Measurements from ENCODE around the gene MEF2B.
A peak's percentile ranks its signal among the peaks of the same experiment; 100 is the strongest.
"Not testable (repeated sequence)": the region's sequence is repeated elsewhere in the genome, so short reads cannot be mapped to it uniquely, and the experiment has no call there.

The MEF2B gene

GRCh38 chr19:19145281-19145680 is 24.8 kb downstream of the MEF2B start:
- Mint-ChIP-seq H3K27me3 (no peaks in the 10 kb centered on the region), H3K36me3 (ENCODE audit: insufficient read depth) (peaks cover 15% of the 10 kb centered on the region), H3K27ac (ENCODE audit: low read depth) (peak overlapping the region; percentile 65), H3K4me3 (no peak overlapping the region), H3K9me3 (no peaks in the 10 kb centered on the region), H3K4me1 (no peaks in the 10 kb centered on the region)
- no peak for DNase-seq (ENCODE audit: low spot score in 2 of 2)
- ATAC-seq (replicated peaks; ENCODE audit: extremely low read depth, poor library complexity, severe bottlenecking): no peak

DNA sequence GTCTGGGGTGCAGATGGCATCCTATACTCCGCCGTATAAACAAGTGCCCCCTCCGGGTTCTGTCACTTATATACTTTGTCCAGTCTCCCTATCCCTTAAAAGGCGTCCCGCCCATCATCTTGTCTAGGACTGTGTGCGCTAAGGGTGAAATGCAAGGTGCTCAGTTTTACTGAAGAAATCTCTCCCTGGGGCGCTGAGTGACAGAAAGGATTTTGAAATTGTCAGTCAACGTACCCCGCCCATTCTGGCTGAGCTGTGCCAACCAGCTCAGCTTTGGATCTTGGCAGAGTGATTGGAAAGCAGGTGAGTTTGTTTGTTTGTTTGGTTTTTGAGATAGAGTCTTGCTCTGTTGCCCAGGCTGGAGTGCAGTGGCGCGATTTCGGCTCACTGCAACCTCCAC is 27.7 kb downstream of the MEF2B start:
- DNase-seq (ENCODE audit: low spot score in 2 of 2) (no peak), ATAC-seq (replicated peaks; ENCODE audit: extremely low read depth, poor library complexity, severe bottlenecking) (no peak)
- Mint-ChIP-seq H3K27me3 (no peaks in the 10 kb centered on the region), H3K4me3 (no peak overlapping the region), H3K4me1 (peaks cover 25% of the 10 kb centered on the region), H3K27ac (ENCODE audit: low read depth) (no peak overlapping the region), H3K9me3 (no peaks in the 10 kb centered on the region), H3K36me3 (ENCODE audit: insufficient read depth) (peaks cover 18% of the 10 kb centered on the region)

- peaks cover 13% of the 10 kb centered on the region for H3K36me3 Mint-ChIP-seq (ENCODE audit: insufficient read depth)
- H3K9me3 Mint-ChIP-seq: no peaks in the 10 kb centered on the region
- H3K27me3 Mint-ChIP-seq: no peaks in the 10 kb centered on the region
- ATAC-seq (replicated peaks; ENCODE audit: extremely low read depth, poor library complexity, severe bottlenecking) (no peak), DNase-seq (ENCODE audit: low spot score in 2 of 2) (no peak)
- no peak overlapping the region for H3K4me3 Mint-ChIP-seq
- peaks cover 32% of the 10 kb centered on the region for H3K4me1 Mint-ChIP-seq
- no peak overlapping the region for H3K27ac Mint-ChIP-seq (ENCODE audit: low read depth)
Observed at GRCh38 chr19:19140476-19140875, 29.6 kb downstream of the MEF2B start.

DNA sequence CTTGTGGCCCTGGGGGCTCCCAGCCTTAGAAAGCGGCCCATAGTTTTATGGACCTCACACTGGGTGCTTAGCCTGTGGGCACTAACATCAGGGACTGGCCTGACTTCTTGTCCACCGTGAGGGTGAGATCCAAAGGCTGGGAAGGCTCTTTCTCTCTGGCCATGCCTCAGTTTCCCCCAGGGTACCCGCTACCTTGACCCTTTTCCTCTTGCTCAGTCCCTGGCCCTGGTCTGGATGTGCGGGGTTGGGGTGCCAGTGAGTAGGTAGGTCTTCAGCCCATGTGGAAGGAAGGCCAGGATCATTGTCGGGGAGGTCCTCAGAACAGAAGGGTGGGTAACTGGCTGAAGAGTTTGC is 30.2 kb downstream of the MEF2B start:
- Mint-ChIP-seq H3K36me3 (ENCODE audit: insufficient read depth) (peaks cover 12% of the 10 kb centered on the region), H3K27ac (ENCODE audit: low read depth) (peak overlapping the region; percentile 29), H3K27me3 (no peaks in the 10 kb centered on the region), H3K4me1 (peaks cover 37% of the 10 kb centered on the region), H3K4me3 (no peak overlapping the region), H3K9me3 (no peaks in the 10 kb centered on the region)
- ATAC-seq (replicated peaks; ENCODE audit: extremely low read depth, poor library complexity, severe bottlenecking) (no peak), DNase-seq (ENCODE audit: low spot score in 2 of 2) (no peak)

- H3K9me3 Mint-ChIP-seq: no peaks in the 10 kb centered on the region
- DNase-seq (ENCODE audit: low spot score in 2 of 2) (peak; percentile 93 to 94), ATAC-seq (replicated peaks; ENCODE audit: extremely low read depth, poor library complexity, severe bottlenecking) (peak; percentile 100)
- H3K27ac Mint-ChIP-seq (ENCODE audit: low read depth): peak within 1 kb of the TSS; percentile 94
- H3K27me3 Mint-ChIP-seq: no peaks in the 10 kb centered on the region
- peaks cover 40% of the 10 kb centered on the region for H3K4me1 Mint-ChIP-seq
- H3K36me3 Mint-ChIP-seq (ENCODE audit: insufficient read depth): peaks cover 14% of the 10 kb centered on the region
- H3K4me3 Mint-ChIP-seq: peak within 1 kb of the TSS; percentile 90
Observed at GRCh38 chr19:19138109-19138981, 31.7 kb downstream of the MEF2B start, which contains the start of gene TMEM161A. Gene TMEM161A (minus strand): TSS chr19:19138478. CDS start chr19:19138428, 50 bp downstream.

- Mint-ChIP-seq H3K27ac (ENCODE audit: low read depth) (peak overlapping the region; percentile 94), H3K36me3 (ENCODE audit: insufficient read depth) (peaks cover 15% of the 10 kb centered on the region), H3K27me3 (no peaks in the 10 kb centered on the region), H3K4me3 (peak overlapping the region; percentile 90), H3K9me3 (no peaks in the 10 kb centered on the region), H3K4me1 (peaks cover 40% of the 10 kb centered on the region)
- ATAC-seq (replicated peaks; ENCODE audit: extremely low read depth, poor library complexity, severe bottlenecking) (no peak), DNase-seq (ENCODE audit: low spot score in 2 of 2) (no peak)
Observed at GRCh38 chr19:19137556-19138108, 32.4 kb downstream of the MEF2B start.

- not testable (repeated sequence) for H3K4me3 Mint-ChIP-seq; H3K27me3 Mint-ChIP-seq; H3K27ac Mint-ChIP-seq (ENCODE audit: low read depth); H3K9me3 Mint-ChIP-seq; DNase-seq (ENCODE audit: low spot score in 2 of 2); ATAC-seq (replicated peaks; ENCODE audit: extremely low read depth, poor library complexity, severe bottlenecking)
- Mint-ChIP-seq H3K4me1 (peaks cover 40% of the 10 kb centered on the region), H3K36me3 (ENCODE audit: insufficient read depth) (peaks cover 15% of the 10 kb centered on the region)
Observed at GRCh38 chr19:19135713-19136112, 34.4 kb downstream of the MEF2B start.

DNA sequence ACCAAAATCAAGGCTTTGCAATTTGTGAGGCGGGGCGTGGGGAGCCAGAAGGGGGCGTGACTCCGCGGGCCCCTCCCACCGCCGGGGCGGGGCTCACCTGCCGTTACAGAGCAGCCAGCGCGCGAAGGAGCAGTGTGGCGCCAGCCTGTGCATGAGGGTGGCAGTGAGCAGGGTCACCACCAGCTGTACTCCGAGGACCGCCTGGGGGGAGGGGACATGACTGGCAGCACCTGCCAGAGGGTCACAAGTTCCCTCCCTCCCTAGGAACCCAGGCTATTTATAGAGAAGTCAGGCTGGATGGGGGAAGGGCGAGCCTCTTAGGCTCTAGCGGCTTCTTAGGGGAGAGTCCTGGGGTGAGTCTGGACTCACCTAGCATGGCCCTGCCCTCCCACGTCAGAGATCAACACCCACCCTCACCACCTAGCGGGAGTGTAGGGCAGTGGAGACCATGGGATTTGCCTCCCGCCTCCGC is 35.3 kb downstream of the MEF2B start:
- H3K9me3 Mint-ChIP-seq: no peaks in the 10 kb centered on the region
- H3K36me3 Mint-ChIP-seq (ENCODE audit: insufficient read depth): peaks cover 15% of the 10 kb centered on the region
- no peak for DNase-seq (ENCODE audit: low spot score in 2 of 2)
- H3K27me3 Mint-ChIP-seq: no peaks in the 10 kb centered on the region
- peaks cover 37% of the 10 kb centered on the region for H3K4me1 Mint-ChIP-seq
- no peak for ATAC-seq (replicated peaks; ENCODE audit: extremely low read depth, poor library complexity, severe bottlenecking)
- H3K27ac Mint-ChIP-seq (ENCODE audit: low read depth): no peak overlapping the region
- H3K4me3 Mint-ChIP-seq: no peak overlapping the region

GRCh38 chr19:19133985-19134384 is 36.1 kb downstream of the MEF2B start:
- H3K9me3 Mint-ChIP-seq: no peaks in the 10 kb centered on the region
- no peak for ATAC-seq (replicated peaks; ENCODE audit: extremely low read depth, poor library complexity, severe bottlenecking)
- no peak for DNase-seq (ENCODE audit: low spot score in 2 of 2)
- peaks cover 13% of the 10 kb centered on the region for H3K36me3 Mint-ChIP-seq (ENCODE audit: insufficient read depth)
- no peak overlapping the region for H3K27ac Mint-ChIP-seq (ENCODE audit: low read depth)
- no peak overlapping the region for H3K4me3 Mint-ChIP-seq
- H3K4me1 Mint-ChIP-seq: peaks cover 30% of the 10 kb centered on the region
- no peaks in the 10 kb centered on the region for H3K27me3 Mint-ChIP-seq

DNA sequence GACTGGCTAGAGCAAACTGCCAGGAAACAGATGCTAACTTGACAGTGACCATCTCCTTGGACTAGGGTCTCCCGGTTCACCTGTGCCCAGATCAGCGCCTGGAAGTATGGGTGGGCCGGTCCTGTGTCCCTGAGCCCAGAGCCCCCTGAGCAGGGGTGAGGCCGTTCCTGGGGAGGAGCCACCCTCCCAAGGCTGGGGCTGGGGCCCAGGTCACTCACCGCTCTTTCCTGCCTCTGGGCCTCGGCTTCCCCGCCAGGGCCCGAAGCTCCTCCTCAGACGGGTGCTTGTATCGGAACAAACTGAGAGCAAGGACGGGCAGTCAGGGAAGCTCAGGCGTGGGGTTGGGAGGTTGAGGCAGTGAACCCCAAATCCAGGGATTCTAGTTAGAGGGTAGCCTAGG is 37.2 kb downstream of the MEF2B start:
- Mint-ChIP-seq H3K27ac (ENCODE audit: low read depth) (no peak overlapping the region), H3K9me3 (no peaks in the 10 kb centered on the region), H3K4me3 (no peak overlapping the region), H3K27me3 (no peaks in the 10 kb centered on the region), H3K4me1 (peaks cover 20% of the 10 kb centered on the region), H3K36me3 (ENCODE audit: insufficient read depth) (peaks cover 4% of the 10 kb centered on the region)
- ATAC-seq (replicated peaks; ENCODE audit: extremely low read depth, poor library complexity, severe bottlenecking) (no peak), DNase-seq (ENCODE audit: low spot score in 2 of 2) (no peak)

- H3K27me3 Mint-ChIP-seq: no peaks in the 10 kb centered on the region
- DNase-seq (ENCODE audit: low spot score in 2 of 2): no peak
- peaks cover 3% of the 10 kb centered on the region for H3K36me3 Mint-ChIP-seq (ENCODE audit: insufficient read depth)
- no peaks in the 10 kb centered on the region for H3K9me3 Mint-ChIP-seq
- H3K4me1 Mint-ChIP-seq: peaks cover 11% of the 10 kb centered on the region
- no peak for ATAC-seq (replicated peaks; ENCODE audit: extremely low read depth, poor library complexity, severe bottlenecking)
- no peak overlapping the region for H3K4me3 Mint-ChIP-seq
- no peak overlapping the region for H3K27ac Mint-ChIP-seq (ENCODE audit: low read depth)
Observed at GRCh38 chr19:19131989-19132388, 38.1 kb downstream of the MEF2B start.

GRCh38 chr19:19126102-19126501 is 44.0 kb downstream of the MEF2B start:
- H3K4me3 Mint-ChIP-seq: no peak overlapping the region
- H3K4me1 Mint-ChIP-seq: no peaks in the 10 kb centered on the region
- peaks cover 3% of the 10 kb centered on the region for H3K36me3 Mint-ChIP-seq (ENCODE audit: insufficient read depth)
- DNase-seq (ENCODE audit: low spot score in 2 of 2): no peak
- ATAC-seq (replicated peaks; ENCODE audit: extremely low read depth, poor library complexity, severe bottlenecking): no peak
- no peak overlapping the region for H3K27ac Mint-ChIP-seq (ENCODE audit: low read depth)
- no peaks in the 10 kb centered on the region for H3K27me3 Mint-ChIP-seq
- peaks cover 8% of the 10 kb centered on the region for H3K9me3 Mint-ChIP-seq

DNA sequence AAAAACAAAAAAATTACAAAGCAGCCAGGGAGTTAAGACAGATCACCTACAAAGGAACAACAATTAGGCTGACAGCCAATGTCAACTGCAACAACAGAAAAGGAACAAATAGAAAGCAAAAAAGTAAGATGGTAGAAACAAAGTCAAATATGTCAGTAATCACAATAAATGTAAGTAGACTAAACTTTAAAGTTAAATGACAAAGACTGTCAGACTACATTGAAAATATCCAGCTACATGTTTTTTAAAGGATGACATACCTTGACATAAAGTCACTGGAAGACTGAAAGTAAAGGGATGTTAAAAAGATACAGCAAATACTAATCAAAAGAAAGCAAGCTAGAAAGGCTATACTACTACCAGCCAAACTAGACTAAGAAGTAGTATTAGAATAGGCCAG is 46.7 kb downstream of the MEF2B start:
- H3K4me1 Mint-ChIP-seq: no peaks in the 10 kb centered on the region
- peaks cover 5% of the 10 kb centered on the region for H3K36me3 Mint-ChIP-seq (ENCODE audit: insufficient read depth)
- ATAC-seq (replicated peaks; ENCODE audit: extremely low read depth, poor library complexity, severe bottlenecking) (no peak), DNase-seq (ENCODE audit: low spot score in 2 of 2) (no peak)
- no peaks in the 10 kb centered on the region for H3K27me3 Mint-ChIP-seq
- peaks cover 8% of the 10 kb centered on the region for H3K9me3 Mint-ChIP-seq
- no peak overlapping the region for H3K27ac Mint-ChIP-seq (ENCODE audit: low read depth)
- H3K4me3 Mint-ChIP-seq: no peak overlapping the region
